SK-N-SH treated with all-trans-retinoic acid at 6 μM for 48 hours (cell line): ENCODE measurements around the gene OR6X1.

ENCODE experiments used
- ARNTL ChIP-seq: fragments of 450-650 bp; formaldehyde crosslinking; IDR thresholded peaks from 2 replicates; pipeline ENCODE4 v1.5.0; 2020; ENCODE audit warnings: low read depth, mild to moderate bottlenecking, moderate library complexity, borderline replicate concordance
- ISL1 ChIP-seq: fragments of 250-450 bp; sonication (Bioruptor Pico); IDR thresholded peaks from 2 replicates; pipeline ENCODE4 v2.1.2; 2022; ENCODE audit warnings: mild to moderate bottlenecking, moderate library complexity
- PATZ1 ChIP-seq: fragments of 250-450 bp; sonication (Bioruptor Pico); IDR thresholded peaks from 2 replicates; pipeline ENCODE4 v1.8.0; 2020; ENCODE audit warnings: mild to moderate bottlenecking, moderate library complexity, borderline replicate concordance
- RARB ChIP-seq: fragments of 250-450 bp; sonication (Bioruptor Pico); IDR thresholded peaks from 2 replicates; pipeline ENCODE4 v1.8.0; 2021; ENCODE audit warnings: mild to moderate bottlenecking, moderate library complexity
- SNAI2 ChIP-seq: fragments of 250-450 bp; sonication (Bioruptor Pico); IDR thresholded peaks from 2 replicates; pipeline ENCODE4 v1.5.0; 2020; ENCODE audit warnings: mild to moderate bottlenecking, moderate library complexity
- TOX ChIP-seq: fragments of 250-450 bp; sonication (Bioruptor Pico); IDR thresholded peaks from 2 replicates; pipeline ENCODE4 v1.8.0; 2021; ENCODE audit warnings: mild to moderate bottlenecking, moderate library complexity, borderline replicate concordance
- ZC3H10 ChIP-seq: fragments of 250-450 bp; sonication (Bioruptor Pico); IDR thresholded peaks from 2 replicates; pipeline ENCODE4 v1.5.1; 2021; ENCODE audit warnings: mild to moderate bottlenecking, moderate library complexity
- ZFP30 ChIP-seq: fragments of 450-650 bp; formaldehyde crosslinking; IDR thresholded peaks from 2 replicates; pipeline ENCODE4 v1.5.0; 2022; ENCODE audit warnings: mild to moderate bottlenecking, moderate library complexity
- TF ChIP-seq, protein P1 (sequence below): fragments of 250-450 bp; sonication (Bioruptor Pico); IDR thresholded peaks from 2 replicates; pipeline ENCODE4 v1.5.1; 2021; ENCODE audit warnings: mild to moderate bottlenecking, moderate library complexity

GRCh38 chr11:123718063-123718462 is 36.3 kb downstream of the OR6X1 start:
- TF ChIP-seq TOX (CRISPR knock-in tag), result no peak
- no peak for TF ChIP-seq PATZ1 (CRISPR knock-in tag)
- TF ChIP-seq SNAI2 (CRISPR knock-in tag), result no peak
- no peak for TF ChIP-seq ZFP30 (CRISPR knock-in tag)
- TF ChIP-seq ARNTL, result no peak
- no peak for TF ChIP-seq RARB
- no peak for TF ChIP-seq ZC3H10 (CRISPR knock-in tag)
- TF ChIP-seq, protein P1, sequence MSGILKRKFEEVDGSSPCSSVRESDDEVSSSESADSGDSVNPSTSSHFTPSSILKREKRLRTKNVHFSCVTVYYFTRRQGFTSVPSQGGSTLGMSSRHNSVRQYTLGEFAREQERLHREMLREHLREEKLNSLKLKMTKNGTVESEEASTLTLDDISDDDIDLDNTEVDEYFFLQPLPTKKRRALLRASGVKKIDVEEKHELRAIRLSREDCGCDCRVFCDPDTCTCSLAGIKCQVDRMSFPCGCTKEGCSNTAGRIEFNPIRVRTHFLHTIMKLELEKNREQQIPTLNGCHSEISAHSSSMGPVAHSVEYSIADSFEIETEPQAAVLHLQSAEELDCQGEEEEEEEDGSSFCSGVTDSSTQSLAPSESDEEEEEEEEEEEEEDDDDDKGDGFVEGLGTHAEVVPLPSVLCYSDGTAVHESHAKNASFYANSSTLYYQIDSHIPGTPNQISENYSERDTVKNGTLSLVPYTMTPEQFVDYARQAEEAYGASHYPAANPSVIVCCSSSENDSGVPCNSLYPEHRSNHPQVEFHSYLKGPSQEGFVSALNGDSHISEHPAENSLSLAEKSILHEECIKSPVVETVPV (CRISPR knock-in tag), result no peak
- no peak for TF ChIP-seq ISL1 (CRISPR knock-in tag)
